ENCODE measurements around the gene GARS1.

Gene GARS1

DNA sequence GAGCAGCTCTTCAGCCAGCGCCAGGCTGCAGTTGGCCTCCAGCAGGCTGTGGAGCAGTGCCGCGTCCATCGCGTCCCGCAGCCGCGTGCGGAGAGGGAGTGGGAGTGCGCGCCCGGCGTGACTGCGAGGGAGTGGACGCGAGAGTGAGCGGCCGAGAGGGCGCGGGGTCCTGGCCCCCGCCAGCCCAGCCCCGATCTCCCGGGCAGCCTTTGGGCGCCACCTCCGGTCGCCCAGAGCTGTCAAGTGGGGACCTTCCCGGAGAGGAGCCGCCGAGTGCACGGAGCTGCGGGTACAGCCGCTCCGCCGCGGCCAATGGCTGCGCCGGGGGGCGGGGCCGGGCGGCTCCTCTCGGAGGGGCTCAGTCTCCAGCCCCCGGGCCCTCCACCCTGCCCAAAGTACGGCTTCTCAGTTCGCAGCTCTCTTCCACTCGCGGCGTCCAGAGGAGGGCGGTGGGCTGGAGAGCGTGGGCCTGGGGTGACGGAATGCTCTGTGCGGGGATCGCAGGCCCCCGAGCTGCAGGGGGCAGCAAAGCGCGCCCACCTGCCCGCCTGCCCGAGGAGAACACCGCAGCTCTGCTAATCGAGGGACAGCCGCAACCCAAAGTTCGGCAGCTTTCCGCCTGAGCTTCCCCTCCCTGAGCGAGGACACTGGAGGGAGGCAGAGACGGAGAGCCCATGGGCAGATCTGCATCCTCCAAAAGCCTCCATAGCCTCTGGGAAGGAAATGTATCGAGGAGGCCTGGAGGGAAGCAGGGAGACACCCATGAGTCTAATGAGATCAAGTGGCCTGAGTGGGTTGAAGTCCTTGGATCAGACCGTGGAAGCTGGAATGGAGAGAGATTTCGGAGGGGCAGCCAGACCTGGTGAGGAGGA lies 87.8 kb downstream of the GARS1 start, which contains the start of gene CRHR2:
CRHR2 (minus strand) TSS at position 245 of the 872 bp plus-strand sequence; CDS start at position 69, 176 bp downstream.
- no peak for DNase-seq (ENCODE audit: low read depth)

DNA sequence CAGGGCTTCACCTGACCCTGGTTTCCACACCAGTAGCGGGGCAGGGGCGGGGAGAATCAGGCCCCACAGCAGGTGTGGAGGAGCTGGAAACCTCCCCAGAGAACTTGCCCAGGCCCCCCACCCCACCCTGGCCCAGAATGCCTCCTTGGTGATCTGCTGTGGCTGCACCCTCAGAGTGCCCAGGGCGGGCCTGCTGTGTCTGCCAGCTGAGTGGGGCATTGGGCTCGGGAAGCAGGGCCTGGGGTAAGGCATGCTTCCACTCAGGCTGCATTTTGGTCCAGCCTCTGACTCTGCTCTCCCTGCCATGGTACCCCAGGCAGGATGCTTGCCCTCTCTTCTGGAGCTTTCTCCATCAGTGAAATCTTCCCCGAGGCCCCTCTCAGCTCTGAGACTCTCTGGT lies 88.6 kb downstream of the GARS1 start:
- DNase-seq (ENCODE audit: low read depth) = no peak

All from EH (cell line).